GM21367 (cell line): ENCODE measurements around the gene ZNRF2.

ENCODE experiments used
- ATAC-seq: cut with Tn5 transposase; IDR thresholded peaks from one replicate; pipeline ENCODE4 v1.9.1; 2021; ENCODE audit not compliant: unreplicated experiment

ZNRF2 gene

DNA sequence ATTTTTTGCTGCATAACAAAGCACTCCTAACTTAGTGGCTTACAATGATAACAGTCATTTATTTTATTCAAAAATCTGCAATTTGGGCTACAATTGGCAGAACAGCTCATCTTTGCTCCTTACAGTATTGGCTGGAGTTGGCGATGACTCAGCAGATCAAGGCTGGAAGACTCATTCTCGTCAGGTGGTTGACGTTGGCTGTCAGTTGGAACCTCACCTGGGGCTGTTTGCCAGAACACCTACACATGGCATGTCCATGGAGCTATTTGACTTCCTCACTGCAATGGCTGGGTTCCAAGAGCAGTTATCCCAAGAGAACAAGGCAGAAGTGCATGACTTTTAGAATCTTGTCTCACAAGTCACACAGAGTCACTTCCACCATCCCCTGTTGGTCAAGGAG lies 119.1 kb downstream of the ZNRF2 start:
- ATAC-seq, result no peak

DNA sequence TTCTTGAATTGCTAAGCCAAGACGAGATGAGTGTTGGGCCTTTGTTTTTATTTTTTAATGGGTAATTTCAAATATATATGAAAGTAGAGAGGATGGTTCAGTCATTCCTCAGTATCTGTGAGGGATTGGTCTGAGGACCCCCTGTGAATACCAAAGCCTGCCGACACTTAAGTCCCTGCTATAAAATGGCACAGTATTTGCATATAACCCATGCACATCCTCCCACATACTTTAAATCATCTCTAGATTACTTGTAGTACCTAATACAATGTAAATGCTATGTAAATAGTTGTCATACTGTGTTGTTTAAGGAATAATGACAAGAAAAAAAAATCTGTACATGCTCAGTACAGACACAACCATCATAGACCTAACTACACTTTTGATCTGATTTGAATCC lies 120.8 kb downstream of the ZNRF2 start:
- no peak for ATAC-seq

DNA sequence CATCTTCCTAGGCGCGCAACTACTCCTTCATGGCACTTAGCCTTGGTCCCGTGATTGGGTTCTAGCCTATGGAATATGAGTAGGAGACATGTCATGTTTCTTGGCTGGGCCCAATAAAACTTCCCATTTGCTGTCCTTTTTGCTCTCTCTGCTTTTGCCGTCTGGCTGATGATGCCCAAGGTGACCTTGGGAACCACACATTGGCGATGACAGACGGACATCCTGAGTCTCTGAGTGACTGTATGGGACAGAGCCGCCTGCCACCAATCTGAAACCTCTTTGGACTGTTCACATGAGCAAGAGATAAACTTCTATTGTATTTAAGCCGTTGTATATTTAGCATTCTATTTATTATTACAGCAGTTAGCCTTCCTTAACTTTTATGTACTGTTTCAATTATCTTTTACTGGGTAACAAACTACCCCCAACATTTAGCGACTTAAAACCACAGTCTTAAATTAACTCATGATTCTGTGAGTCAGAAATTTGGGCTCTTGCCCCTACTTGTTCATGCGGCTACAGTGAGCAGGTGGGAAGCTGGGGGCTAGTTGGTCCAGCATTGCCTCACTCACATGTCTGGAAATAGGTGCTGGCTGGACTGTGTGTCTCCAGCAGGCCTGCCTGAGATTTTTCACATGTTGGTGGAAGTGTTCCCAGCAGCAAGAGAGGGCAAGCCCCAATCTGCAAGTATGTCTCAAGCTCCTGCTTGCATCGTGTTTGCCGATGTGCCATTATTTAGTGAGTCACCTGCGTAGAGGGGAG lies 122.4 kb downstream of the ZNRF2 start:
- ATAC-seq, result no peak

DNA sequence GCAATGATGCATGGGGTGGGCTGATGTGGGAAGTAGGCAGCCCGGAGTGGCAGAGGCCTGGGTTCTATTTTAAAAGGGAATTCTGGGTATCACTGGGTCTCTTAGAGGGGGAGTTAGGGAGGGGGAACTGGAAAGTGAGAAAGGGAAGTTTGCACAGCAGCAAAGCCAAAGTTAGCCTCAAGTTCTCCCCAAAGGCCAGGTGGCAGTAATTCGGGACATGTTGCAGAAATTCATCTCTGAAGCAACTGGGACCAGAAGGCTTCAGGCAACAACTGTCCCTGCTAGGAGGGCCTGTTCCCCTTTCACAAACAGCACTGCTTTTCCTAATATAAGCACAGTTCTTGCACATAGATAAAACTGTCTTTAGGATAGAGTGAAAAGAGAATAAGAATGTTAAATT lies 126.8 kb downstream of the ZNRF2 start:
- ATAC-seq, result no peak

- ATAC-seq, result no peak
These were observed 127.5 kb downstream of the ZNRF2 start for GRCh38 chr7:30411897-30412296.

- ATAC-seq, result no peak
These were observed 128.5 kb downstream of the ZNRF2 start for GRCh38 chr7:30412782-30413504.

DNA sequence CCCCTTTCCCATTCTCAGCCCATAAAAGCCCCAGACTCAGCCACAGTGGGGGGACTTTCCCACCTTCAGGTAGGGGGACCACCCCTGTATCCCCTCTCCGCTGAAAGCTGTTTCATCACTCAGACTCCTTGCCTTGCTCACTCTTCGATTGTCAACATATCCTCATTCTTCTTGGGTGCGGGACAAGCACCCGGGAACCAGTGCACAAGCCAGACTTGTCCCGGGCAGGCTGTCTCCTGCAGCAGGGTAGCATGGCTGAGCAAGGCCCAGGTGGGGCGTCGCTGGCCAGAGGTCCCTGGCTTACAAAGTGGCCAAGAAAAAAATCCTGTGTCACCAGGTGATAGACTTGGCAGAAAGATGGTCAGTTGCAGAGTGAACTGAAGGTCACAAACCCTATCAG lies 129.5 kb downstream of the ZNRF2 start:
- no peak for ATAC-seq
